SH-SY5Y (cell line): Measurements from ENCODE around the gene NDUFA11.

Experiments used
- GATA2 ChIP-seq: IDR thresholded peaks from 2 replicates; pipeline ENCODE4 v1.6.1; 2011; ENCODE audit warnings: mild to moderate bottlenecking, low read depth, low read length
- GATA3 ChIP-seq: IDR thresholded peaks from 2 replicates; pipeline ENCODE4 v1.6.1; 2011; ENCODE audit warnings: low read depth, mild to moderate bottlenecking, low read length, moderate library complexity

GRCh38 chr19:5880604-5881078 is 22.9 kb downstream of the NDUFA11 start:
- no peak for TF ChIP-seq GATA2
- no peak for TF ChIP-seq GATA3
